ENCODE data around the gene IQGAP2. TPM values are rescaled to one million over a fixed set of nuclear protein-coding genes. Genes with fewer than 3 reads are reported as not detected.

The IQGAP2 gene
- total RNA-seq, 1 donor from 2014 or later, result 20.7 TPM

- no peak for DNase-seq
Measured at GRCh38 chr5:76755779-76756637, 352.9 kb downstream of the IQGAP2 start.

GRCh38 chr5:76757049-76757448 lies 354.0 kb downstream of the IQGAP2 start:
- DNase-seq, result no peak

Small RNA genes lying within 50 kb of the gene (small RNA-seq; reads per million reads assigned to genes)
- gene RF02154 (not detected), gene RF02155 (not detected)

Other genes with a start within 250 kb of the IQGAP2 start
- gene F2RL2, start 220.1 kb downstream of the IQGAP2 start, total RNA-seq, result 0.31 TPM

Measured in occipital lobe (tissue), 3 donors.